ENCODE results near the gene NID1. TPM values are rescaled to one million over a fixed set of nuclear protein-coding genes. Genes with fewer than 3 reads are reported as not detected.

Gene NID1
- total RNA-seq, 4 donors from 2014 or later: 131 to 458 (median 203) TPM

DNA sequence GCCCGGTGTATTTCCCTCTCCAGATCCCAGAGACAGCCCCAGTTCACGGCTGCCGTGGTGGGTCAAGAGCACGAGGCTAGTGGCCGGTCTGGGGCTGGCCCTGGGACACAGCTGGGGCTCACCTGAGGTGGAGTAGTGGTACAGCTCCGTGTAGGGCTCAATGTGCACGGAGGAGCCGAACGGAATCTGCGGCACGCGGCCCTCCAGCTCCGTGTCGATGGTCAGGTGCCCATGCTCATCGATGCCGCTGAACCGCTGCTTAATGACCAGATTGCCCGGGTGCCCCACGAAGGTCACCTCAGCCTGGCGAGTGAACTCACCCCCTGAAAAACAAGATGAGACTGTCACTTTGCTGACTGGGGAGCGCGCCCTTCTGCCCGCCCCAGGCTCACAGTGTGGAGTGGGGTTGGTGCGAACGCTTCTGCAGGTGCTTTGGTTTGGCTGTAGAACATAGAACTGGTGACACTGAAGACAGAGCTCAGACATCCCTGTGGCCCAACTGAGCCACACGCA is 35.4 kb downstream of the NID1 start:
- DNase-seq (ENCODE audit: low spot score): no peak
- no peak for TF ChIP-seq CTCF (IDR thresholded peaks at IDR 0.05)

DNA sequence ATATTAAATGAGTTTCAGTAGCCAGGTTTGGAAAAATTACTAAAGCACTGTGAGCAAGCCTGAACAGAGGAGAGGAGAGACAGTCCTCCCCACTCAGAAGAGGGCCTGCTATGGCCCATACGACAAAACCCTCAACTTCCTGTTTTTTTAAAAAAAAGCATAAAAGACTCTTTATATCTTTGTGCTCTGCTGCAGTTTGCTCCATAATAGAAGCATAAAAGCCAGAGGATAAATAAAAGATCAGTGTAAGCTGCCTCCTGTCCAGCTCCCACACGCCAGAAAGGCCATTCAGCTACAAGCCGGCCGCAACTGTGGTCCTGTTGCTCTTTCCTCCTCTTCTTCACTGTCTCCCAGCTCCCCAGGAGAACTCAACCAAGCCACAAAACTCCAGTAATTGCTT is 37.8 kb downstream of the NID1 start:
- ATAC-seq (ENCODE audit: low FRiP score) (no peak), DNase-seq (ENCODE audit: low spot score) (no peak)
- TF ChIP-seq CTCF (IDR thresholded peaks at IDR 0.05): no peak

More for the DNA sequence above, 35.4 kb downstream of the NID1 start:
- no peak for ATAC-seq (ENCODE audit: low FRiP score)

GRCh38 chr1:236025836-236026235 is 39.1 kb downstream of the NID1 start:
- TF ChIP-seq CTCF (IDR thresholded peaks at IDR 0.05): no peak
- ATAC-seq (ENCODE audit: low FRiP score): peak; percentile 19
- no peak for DNase-seq (ENCODE audit: low spot score)

- TF ChIP-seq CTCF (IDR thresholded peaks at IDR 0.05): no peak
- ATAC-seq (ENCODE audit: low FRiP score) (no peak), DNase-seq (ENCODE audit: low spot score) (no peak)
Observed at GRCh38 chr1:236024641-236025040, 40.2 kb downstream of the NID1 start.

- TF ChIP-seq CTCF (IDR thresholded peaks at IDR 0.05): no peak
- ATAC-seq (ENCODE audit: low FRiP score) (no peak), DNase-seq (ENCODE audit: low spot score) (no peak)
Observed at GRCh38 chr1:236023926-236024565, 40.8 kb downstream of the NID1 start.

DNA sequence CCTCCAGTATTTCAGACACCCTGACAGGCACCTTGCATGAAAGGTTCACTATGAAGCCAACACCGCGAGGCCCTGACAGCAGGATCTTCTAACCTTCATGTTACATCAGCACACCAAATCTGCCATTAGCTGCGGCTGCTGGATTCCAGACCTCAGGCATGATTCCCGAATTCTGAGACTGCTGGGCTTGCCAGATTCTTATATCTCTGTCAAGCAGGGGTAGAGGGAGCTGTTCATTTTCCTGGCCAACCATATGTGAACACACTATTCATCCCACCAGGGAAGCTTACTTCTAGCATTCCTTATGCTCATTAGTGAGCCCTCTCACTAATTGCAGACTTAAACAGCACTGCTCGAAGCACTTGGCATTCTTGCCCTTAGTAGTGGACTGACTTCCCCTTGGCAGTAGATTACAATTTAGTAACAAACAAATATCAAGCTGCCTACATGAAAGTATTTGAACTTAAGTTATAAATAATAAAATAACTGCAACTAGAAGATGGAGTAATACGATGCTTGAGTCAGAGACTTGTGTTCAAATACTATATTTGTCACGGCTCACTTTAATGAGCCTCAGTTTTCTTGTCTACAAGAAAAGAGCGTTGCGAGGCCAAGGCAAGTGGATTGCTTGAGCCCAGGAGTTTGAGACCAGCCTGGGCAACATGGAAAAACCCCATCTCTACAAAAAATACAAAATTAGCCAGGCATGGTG is 43.3 kb downstream of the NID1 start:
- no peak for ATAC-seq (ENCODE audit: low FRiP score)
- TF ChIP-seq CTCF (IDR thresholded peaks at IDR 0.05): no peak
- no peak for DNase-seq (ENCODE audit: low spot score)
